Lung (tissue), 12 donors: ENCODE measurements around the gene ACSL1. TPM values are rescaled to one million over a fixed set of nuclear protein-coding genes. Genes with fewer than 3 reads are reported as not detected.

Experiments used
- ATAC-seq: fragments of 200-7000 bp; cut with Tn5 transposase; one replicate; pipeline ENCODE4 v1.9.1; 2020; ENCODE audit warnings: moderate number of reproducible peaks; ENCODE audit not compliant: insufficient read depth, low FRiP score
- DNase-seq, 3 donors: peaks; one replicate each; pipeline ENCODE4 v3.0.0-alpha.2; 2013 to 2017
- H3K27ac ChIP-seq, 2 donors: one replicate each; pipeline ENCODE4 v1.5.1; 2013; ENCODE audit warnings: mild to moderate bottlenecking in 2 of 2, moderate library complexity in 2 of 2, control low read depth in 1 of 2, inconsistent platforms in 1 of 2, low read depth in 1 of 2, low read length in 1 of 2
- H3K27me3 ChIP-seq, 3 donors: one replicate each; pipeline ENCODE4 v1.5.1; 2013; ENCODE audit warnings: low read length in 2 of 3; ENCODE audit not compliant: control insufficient read depth in 3 of 3, insufficient read depth in 3 of 3
- H3K36me3 ChIP-seq, 4 donors: one replicate each; pipeline ENCODE4 v1.5.1; 2013; ENCODE audit warnings: low read length in 4 of 4, mild to moderate bottlenecking in 1 of 4, moderate library complexity in 1 of 4; ENCODE audit not compliant: control insufficient read depth in 4 of 4, insufficient read depth in 4 of 4
- H3K4me1 ChIP-seq, 5 donors: one replicate each; pipeline ENCODE4 v1.5.1; 2013; ENCODE audit warnings: low read length in 5 of 5, mild to moderate bottlenecking in 2 of 5, moderate library complexity in 1 of 5; ENCODE audit not compliant: control insufficient read depth in 5 of 5, insufficient read depth in 5 of 5
- H3K4me3 ChIP-seq: one replicate; pipeline ENCODE4 v1.5.1; 2013; ENCODE audit warnings: mild to moderate bottlenecking, control low read depth, moderate library complexity
- H3K9ac ChIP-seq, 2 donors: one replicate each; pipeline ENCODE4 v1.5.1; 2013; ENCODE audit warnings: low read length in 2 of 2, control low read depth in 1 of 2; ENCODE audit not compliant: insufficient read depth in 1 of 2
- H3K9me3 ChIP-seq, 4 donors: one replicate each; pipeline ENCODE4 v1.5.1; 2013; ENCODE audit warnings: low read length in 3 of 4, mild to moderate bottlenecking in 1 of 4, moderate library complexity in 1 of 4; ENCODE audit not compliant: control insufficient read depth in 4 of 4, insufficient read depth in 3 of 4
- WGBS, 2 donors: extraction: QIAGEN DNeasy Blood & Tissue Kit; methylation state at CpG; one replicate each; pipeline ENCODE4 v1.1.7; 2013; 5-methylcytosine and 5-hydroxymethylcytosine counted together
- polyA plus RNA-seq, 2 donors: library from polyadenylated mRNA; stranded (reverse); fragments of 200-250 nt; gene quantifications; one replicate each; pipeline ENCODE4 v1.2.1, GENCODE V29; 2013
- total RNA-seq, 2 donors: library from RNA; depleted of rRNA in 1 of 2; stranded (reverse); fragments of >200 nt in 1 of 2; gene quantifications; one replicate each; pipeline ENCODE4 v1.2.1, GENCODE V29; 2014 to 2021
- TF ChIP-seq, protein P1 (sequence below): IDR thresholded peaks from 2 replicates; pipeline ENCODE4 v1.5.1; 2012; ENCODE audit warnings: mild to moderate bottlenecking; ENCODE audit errors: control extremely low read depth, extremely low read depth
- donor health status: control.
- donor health status: control.
- donor health status: Bipolar disorder and iron deficiency.
- donor health status: healthy.
- donor health status: DM: yes; HTN: yes; CAD: no.

ACSL1 gene
- total and polyA plus RNA-seq, 4 donors: 89.5 to 731 (median 188) TPM

DNA sequence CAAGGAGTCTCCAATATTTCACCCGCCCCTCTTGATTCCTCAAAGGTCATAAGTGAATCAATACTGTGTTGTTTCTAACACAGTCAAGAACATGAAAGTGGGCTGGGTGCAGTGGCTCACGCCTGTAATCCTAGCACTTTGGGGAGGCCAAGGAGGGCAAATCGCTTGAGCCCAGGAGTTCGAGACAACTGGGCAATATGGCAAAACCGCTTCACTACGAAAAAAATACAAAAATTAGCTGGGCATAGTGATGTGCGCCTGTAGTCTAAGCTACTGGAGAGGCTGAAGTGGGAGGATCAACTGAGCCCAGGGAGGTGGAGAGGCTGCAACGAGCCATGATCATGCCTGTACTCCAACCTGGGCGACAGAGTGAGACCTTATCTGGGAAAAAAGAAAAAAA, 3.4 kb downstream of the ACSL1 start:
- TF ChIP-seq, protein P1, sequence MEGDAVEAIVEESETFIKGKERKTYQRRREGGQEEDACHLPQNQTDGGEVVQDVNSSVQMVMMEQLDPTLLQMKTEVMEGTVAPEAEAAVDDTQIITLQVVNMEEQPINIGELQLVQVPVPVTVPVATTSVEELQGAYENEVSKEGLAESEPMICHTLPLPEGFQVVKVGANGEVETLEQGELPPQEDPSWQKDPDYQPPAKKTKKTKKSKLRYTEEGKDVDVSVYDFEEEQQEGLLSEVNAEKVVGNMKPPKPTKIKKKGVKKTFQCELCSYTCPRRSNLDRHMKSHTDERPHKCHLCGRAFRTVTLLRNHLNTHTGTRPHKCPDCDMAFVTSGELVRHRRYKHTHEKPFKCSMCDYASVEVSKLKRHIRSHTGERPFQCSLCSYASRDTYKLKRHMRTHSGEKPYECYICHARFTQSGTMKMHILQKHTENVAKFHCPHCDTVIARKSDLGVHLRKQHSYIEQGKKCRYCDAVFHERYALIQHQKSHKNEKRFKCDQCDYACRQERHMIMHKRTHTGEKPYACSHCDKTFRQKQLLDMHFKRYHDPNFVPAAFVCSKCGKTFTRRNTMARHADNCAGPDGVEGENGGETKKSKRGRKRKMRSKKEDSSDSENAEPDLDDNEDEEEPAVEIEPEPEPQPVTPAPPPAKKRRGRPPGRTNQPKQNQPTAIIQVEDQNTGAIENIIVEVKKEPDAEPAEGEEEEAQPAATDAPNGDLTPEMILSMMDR: no peak
- Histone ChIP-seq H3K27me3 (peaks cover 0 to 19% (median 12%) of the 10 kb centered on the region in 3 donors), H3K9ac (no peak overlapping the region), H3K36me3 (no peaks in the 10 kb centered on the region), H3K27ac (peak overlapping the region in 1 of 2 donors; percentile 27), H3K4me3 (no peak overlapping the region), H3K9me3 (no peaks in the 10 kb centered on the region), H3K4me1 (peaks cover 0 to 17% (median 12%) of the 10 kb centered on the region in 5 donors)
- ATAC-seq (no peak), DNase-seq (no peak)
- 97% methylated on average over 9 of the region's 9 CpGs for WGBS, 2 donors

DNA sequence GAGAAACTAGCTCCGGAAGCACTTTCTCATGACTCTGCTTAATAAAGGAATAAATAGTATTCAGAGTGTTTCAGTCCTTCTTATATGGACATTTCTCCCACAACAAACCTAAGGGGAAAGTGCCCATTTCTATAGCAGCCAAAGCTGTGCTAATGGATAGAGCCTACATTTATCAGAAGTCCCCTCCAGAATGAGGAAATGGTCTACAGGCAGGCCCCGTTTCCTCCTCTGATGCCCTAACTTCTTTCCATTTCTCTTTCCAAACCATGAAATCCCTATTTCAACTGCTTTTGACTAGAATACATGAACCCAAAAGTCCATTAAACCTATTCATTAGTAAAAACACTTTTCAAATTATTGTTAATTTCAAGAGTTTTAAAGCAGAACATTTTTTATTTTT, 4.5 kb downstream of the ACSL1 start:
- 60 to 74% methylated on average over 2 of the region's 2 CpGs for WGBS, 2 donors

DNA sequence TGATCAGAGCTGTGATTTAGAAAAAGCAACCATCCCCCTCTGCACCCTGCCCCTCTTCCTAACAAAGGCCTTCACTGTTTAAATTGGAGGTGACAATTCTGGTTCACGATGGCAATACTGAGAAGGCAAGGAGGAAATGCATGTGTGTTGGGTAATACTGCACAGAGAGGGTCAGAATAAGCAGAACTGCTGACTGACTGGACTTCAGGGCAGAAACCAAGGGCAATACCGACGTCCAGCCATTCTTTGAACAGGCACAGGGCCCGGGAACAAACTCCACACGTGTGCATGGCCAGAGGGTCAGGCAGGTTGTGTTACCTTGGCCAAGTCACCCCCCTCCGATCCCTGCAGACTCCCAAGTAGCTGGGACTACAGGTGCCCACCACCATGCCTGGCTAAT, 6.0 kb downstream of the ACSL1 start:
- no peak overlapping the region for H3K4me3 ChIP-seq
- 57 to 73% methylated on average over 6 of the region's 6 CpGs for WGBS, 2 donors
- no peaks in the 10 kb centered on the region for H3K36me3 ChIP-seq
- TF ChIP-seq, protein P1: no peak
- ATAC-seq (peak; percentile 43), DNase-seq (no peak)
- H3K27me3 ChIP-seq: peaks cover 0 to 8% (median 7%) of the 10 kb centered on the region in 3 donors
- H3K9me3 ChIP-seq: no peaks in the 10 kb centered on the region
- H3K9ac ChIP-seq: no peak overlapping the region
- peaks cover 3 to 21% (median 6%) of the 10 kb centered on the region in 5 donors for H3K4me1 ChIP-seq
- no peak overlapping the region for H3K27ac ChIP-seq

More for the DNA sequence above, 4.5 kb downstream of the ACSL1 start:
- Histone ChIP-seq H3K36me3 (no peaks in the 10 kb centered on the region), H3K4me3 (no peak overlapping the region), H3K9me3 (no peaks in the 10 kb centered on the region), H3K4me1 (peaks cover 0 to 17% (median 8%) of the 10 kb centered on the region in 5 donors), H3K27ac (peak overlapping the region in 1 of 2 donors; percentile 1), H3K27me3 (peaks cover 0 to 10% (median 9%) of the 10 kb centered on the region in 3 donors), H3K9ac (peak overlapping the region in 1 of 2 donors; percentile 37)
- TF ChIP-seq, protein P1: no peak
- DNase-seq (no peak), ATAC-seq (no peak)

DNA sequence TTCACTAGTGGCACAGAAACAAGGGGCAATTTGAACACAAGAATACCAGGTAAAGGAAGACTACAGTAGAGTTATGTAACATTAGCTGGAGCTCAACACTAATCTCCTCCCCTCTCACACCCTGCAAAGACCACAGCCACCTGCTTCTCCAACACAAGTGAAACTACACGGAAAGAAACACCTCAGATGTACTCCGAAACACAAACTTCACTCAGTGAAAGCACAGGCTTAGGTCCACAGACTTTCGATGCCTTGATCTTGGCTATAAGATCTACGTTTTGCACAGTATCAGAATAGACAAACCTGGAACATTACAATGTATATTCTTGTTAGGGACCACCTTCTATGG, 7.6 kb downstream of the ACSL1 start:
- Histone ChIP-seq H3K27ac (peak overlapping the region in 1 of 2 donors; percentile 64), H3K27me3 (peaks cover 0 to 3% (median 0%) of the 10 kb centered on the region in 3 donors), H3K9me3 (no peaks in the 10 kb centered on the region), H3K4me1 (peaks cover 3 to 25% (median 8%) of the 10 kb centered on the region in 5 donors), H3K9ac (no peak overlapping the region), H3K36me3 (no peaks in the 10 kb centered on the region), H3K4me3 (no peak overlapping the region)
- 82% methylated on average over 4 of the region's 4 CpGs for WGBS, 2 donors
- DNase-seq: no peak
- TF ChIP-seq, protein P1: no peak
- ATAC-seq: no peak
